Measurements from ENCODE around the gene IRX1.

- TF ChIP-seq POLR2AphosphoS5 (IDR thresholded peaks at IDR 0.05; ENCODE audit: low read depth, low read length) (no peak), FOXP2 (optimal IDR thresholded peaks at IDR 0.05; ENCODE audit: borderline replicate concordance, extremely low read depth, extremely low read length, insufficient read depth) (no peak), TAF1 (IDR thresholded peaks at IDR 0.05; ENCODE audit: borderline replicate concordance, insufficient read depth, low read length) (no peak), REST (IDR thresholded peaks at IDR 0.05; ENCODE audit: insufficient read depth in 1 of 2, low read depth in 2 of 2, low read length in 2 of 2) (no peak), SIN3A (IDR thresholded peaks at IDR 0.05; ENCODE audit: borderline replicate concordance, insufficient read depth, low read length) (no peak)
These were observed 711 bp downstream of the IRX1 start for GRCh38 chr5:3596261-3596825.

Measured in PFSK-1 (cell line).